Measurements from ENCODE around the gene GALNT10.
A peak's percentile ranks its signal among the peaks of the same experiment; 100 is the strongest.

Gene GALNT10

DNA sequence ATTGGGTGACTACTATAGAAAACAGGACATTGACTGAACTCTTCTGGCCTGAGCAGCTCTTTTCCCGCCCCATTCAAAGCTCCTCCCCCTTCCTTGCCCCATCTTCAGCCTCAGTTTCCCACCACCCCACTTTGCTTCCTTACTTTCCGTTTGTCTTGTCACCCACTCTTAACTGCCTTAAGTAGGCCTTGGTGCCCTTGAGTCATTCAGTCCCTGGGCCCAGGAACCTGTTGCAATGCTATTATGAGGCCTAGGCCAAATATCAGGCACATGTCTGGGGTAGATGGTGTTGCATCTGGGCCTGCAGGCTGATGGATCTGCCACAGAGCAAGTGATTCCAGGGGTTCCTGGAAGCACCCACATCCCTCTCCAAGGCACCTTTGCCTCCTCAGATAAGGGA, 17.7 kb upstream of the GALNT10 start:
- no peak for DNase-seq
- H3K9me3 ChIP-seq: no peaks in the 10 kb centered on the region
- no peaks in the 10 kb centered on the region for H3K4me1 ChIP-seq
- no peaks in the 10 kb centered on the region for H3K27me3 ChIP-seq
- H3K4me3 ChIP-seq (ENCODE audit: low read depth, low read length): no peak overlapping the region
- no peaks in the 10 kb centered on the region for H3K36me3 ChIP-seq
- no peak for TF ChIP-seq CTCF (IDR thresholded peaks at IDR 0.05; ENCODE audit: low read depth, low read length)

GRCh38 chr5:154174091-154174490, 16.4 kb upstream of the GALNT10 start:
- no peak for TF ChIP-seq CTCF (IDR thresholded peaks at IDR 0.05; ENCODE audit: low read depth, low read length)
- H3K9me3 ChIP-seq: no peaks in the 10 kb centered on the region

DNA sequence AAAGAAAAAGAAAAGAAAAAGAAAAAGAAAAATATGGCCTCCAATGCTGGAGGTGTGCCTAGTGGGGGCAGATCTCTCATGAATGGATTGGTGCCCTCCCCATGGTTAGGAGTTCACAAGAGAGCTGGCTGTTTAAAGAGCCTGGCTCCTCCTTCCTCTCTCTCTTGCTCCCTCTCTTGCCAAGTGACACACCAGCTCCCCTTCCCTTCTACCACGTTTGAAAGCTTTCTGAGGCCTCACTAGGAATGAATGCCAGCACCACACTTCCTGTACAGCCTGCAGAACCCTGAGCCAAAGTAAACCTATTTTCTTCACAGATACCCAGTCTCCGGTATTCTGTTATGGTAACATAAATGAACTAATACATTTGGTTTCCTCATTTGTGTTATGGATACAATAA, 14.4 kb upstream of the GALNT10 start:
- Histone ChIP-seq H3K4me1 (no peaks in the 10 kb centered on the region), H3K4me3 (ENCODE audit: low read depth, low read length) (no peak overlapping the region), H3K27me3 (peaks cover 1% of the 10 kb centered on the region; the same call in 1 of the 2 replicates), H3K36me3 (no peaks in the 10 kb centered on the region), H3K9me3 (no peaks in the 10 kb centered on the region)
- no peak for DNase-seq
- no peak for TF ChIP-seq CTCF (IDR thresholded peaks at IDR 0.05; ENCODE audit: low read depth, low read length)

More at GRCh38 chr5:154174091-154174490, 16.4 kb upstream of the GALNT10 start:
- no peaks in the 10 kb centered on the region for H3K4me1 ChIP-seq
- H3K36me3 ChIP-seq: no peaks in the 10 kb centered on the region
- H3K27me3 ChIP-seq: no peaks in the 10 kb centered on the region
- no peak for DNase-seq
- H3K4me3 ChIP-seq (ENCODE audit: low read depth, low read length): no peak overlapping the region

DNA sequence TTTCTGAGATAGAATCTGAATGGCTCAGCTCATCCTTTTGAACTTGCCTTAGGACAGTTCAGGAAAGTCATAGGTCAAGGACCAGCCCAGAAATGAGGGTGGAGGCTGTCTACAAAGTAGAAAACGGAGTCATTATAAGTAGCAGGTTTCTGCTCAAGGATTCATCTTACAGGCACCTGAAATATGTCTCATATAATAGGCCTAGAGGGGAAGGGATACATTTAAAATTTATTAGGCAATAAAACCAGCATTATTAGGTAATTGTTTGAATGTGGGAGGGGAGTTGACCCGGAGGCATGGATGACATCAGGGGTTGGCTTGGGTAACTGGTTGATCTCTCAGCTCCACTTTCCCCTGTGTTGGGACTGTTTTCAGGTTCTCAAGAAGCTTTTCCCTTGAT, 11.9 kb upstream of the GALNT10 start:
- DNase-seq: no peak
- peaks cover 17% of the 10 kb centered on the region for H3K27me3 ChIP-seq
- no peaks in the 10 kb centered on the region for H3K9me3 ChIP-seq
- no peak overlapping the region for H3K4me3 ChIP-seq (ENCODE audit: low read depth, low read length)
- H3K36me3 ChIP-seq: no peaks in the 10 kb centered on the region
- no peaks in the 10 kb centered on the region for H3K4me1 ChIP-seq
- no peak for TF ChIP-seq CTCF (IDR thresholded peaks at IDR 0.05; ENCODE audit: low read depth, low read length)

DNA sequence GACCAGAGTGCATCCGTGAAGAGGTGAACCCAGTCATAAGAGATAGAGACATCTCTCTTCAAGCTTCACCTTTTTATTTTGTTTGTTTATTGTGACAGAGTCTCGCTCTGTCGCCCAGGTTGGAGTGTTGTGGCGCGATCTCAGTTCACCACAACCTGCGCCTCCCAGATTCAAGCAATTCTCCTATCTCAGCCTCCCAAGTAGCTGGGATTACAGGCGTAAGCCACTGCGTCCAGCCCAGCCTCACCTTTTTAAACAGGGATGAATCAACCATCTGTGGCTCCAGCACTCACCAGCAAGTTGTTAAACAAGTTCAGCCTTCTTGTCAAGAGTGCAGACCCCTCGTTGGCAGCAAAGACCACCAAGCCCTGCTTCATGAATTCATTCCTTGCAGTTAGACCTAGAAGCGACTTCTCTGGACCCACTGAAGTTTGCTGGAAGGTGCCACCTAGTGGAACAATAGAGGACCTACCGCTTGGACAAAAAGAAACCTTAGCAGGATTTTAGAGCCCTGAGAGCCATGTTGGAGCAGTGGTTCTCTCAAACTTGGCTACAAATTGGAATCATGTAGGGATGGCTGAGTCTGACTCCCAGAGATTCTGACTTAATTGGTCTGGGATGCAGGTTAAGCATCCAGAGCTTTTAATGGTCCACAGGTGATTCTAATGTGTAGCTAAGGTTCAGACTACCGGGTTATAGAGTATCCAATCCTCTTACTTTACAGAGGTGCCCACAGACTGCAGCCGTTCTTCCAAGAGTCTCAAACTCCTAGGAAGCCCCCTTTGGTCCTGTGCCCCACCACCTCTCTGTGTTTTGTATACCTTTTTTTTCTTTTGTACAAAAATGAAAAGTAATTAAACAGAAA, 10.5 kb upstream of the GALNT10 start:
- peak; percentile 90 for TF ChIP-seq CTCF (IDR thresholded peaks at IDR 0.05; ENCODE audit: low read depth, low read length)
- DNase-seq: peak; percentile 39
- no peaks in the 10 kb centered on the region for H3K36me3 ChIP-seq
- H3K4me1 ChIP-seq: no peaks in the 10 kb centered on the region
- no peak overlapping the region for H3K4me3 ChIP-seq (ENCODE audit: low read depth, low read length)
- H3K9me3 ChIP-seq: no peaks in the 10 kb centered on the region
- peaks cover 22% of the 10 kb centered on the region for H3K27me3 ChIP-seq

DNA sequence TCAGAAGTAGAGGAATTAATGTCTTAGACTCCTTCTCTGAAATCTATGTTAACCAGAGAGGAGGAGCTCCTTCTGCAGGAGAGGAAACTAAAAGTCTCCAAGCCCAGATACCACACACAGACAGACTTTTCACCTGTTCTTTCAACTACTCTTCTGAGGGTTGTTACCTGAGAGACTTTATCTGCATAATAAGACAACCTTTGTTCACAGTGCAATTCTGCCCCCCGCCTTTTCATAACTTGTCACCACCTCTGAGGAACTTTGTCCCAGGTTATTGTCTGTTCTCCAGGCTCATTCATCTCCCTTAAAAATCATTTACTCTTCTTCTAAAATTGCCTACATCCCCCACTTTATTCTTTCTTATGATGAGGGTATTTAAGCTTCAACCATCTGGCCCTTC, 9.4 kb upstream of the GALNT10 start:
- no peaks in the 10 kb centered on the region for H3K4me1 ChIP-seq
- TF ChIP-seq CTCF (IDR thresholded peaks at IDR 0.05; ENCODE audit: low read depth, low read length): no peak
- DNase-seq: no peak
- H3K27me3 ChIP-seq: peaks cover 22% of the 10 kb centered on the region
- no peak overlapping the region for H3K4me3 ChIP-seq (ENCODE audit: low read depth, low read length)
- H3K36me3 ChIP-seq: no peaks in the 10 kb centered on the region
- no peaks in the 10 kb centered on the region for H3K9me3 ChIP-seq

Data from BE2C (cell line).